Activated T-helper 2 cell treated with anti-CD3 and anti-CD28 coated beads, Interferon-gamma antibody, Interleukin-2, Interleukin-4, amounts not matched to agents 10 μg/mL and 5 μg/mL and 100 μg/mL, durations not matched to agents 14 hours and 24 hours and 36 hours (primary cell): ENCODE measurements around the gene RRAS. TPM values are rescaled to one million over a fixed set of nuclear protein-coding genes. Genes with fewer than 3 reads are reported as not detected.

Experiments used
- DNase-seq: peaks from one replicate; pipeline ENCODE4 v3.0.0; 2021; ENCODE audit warnings: low spot score
- H3K27ac Mint-ChIP-seq: one replicate; pipeline ENCODE4 v1.8.0; 2021; ENCODE audit warnings: mixed read lengths
- H3K27me3 Mint-ChIP-seq: one replicate; pipeline ENCODE4 v1.8.0; 2021; ENCODE audit warnings: low read depth, mixed read lengths
- H3K36me3 Mint-ChIP-seq: one replicate; pipeline ENCODE4 v1.8.0; 2021; ENCODE audit warnings: low read depth, mixed read lengths
- H3K4me1 Mint-ChIP-seq: one replicate; pipeline ENCODE4 v1.8.0; 2021; ENCODE audit warnings: low read depth, mixed read lengths
- H3K4me3 Mint-ChIP-seq: one replicate; pipeline ENCODE4 v1.8.0; 2021; ENCODE audit warnings: low read depth, mild to moderate bottlenecking, moderate library complexity, mixed read lengths
- H3K9me3 Mint-ChIP-seq: one replicate; pipeline ENCODE4 v1.8.0; 2021; ENCODE audit warnings: mixed read lengths
- intact Hi-C: fragments of 100-400 bp; cut with micrococcal nuclease; formaldehyde crosslinking; loops from one replicate; pipeline ENCODE4 v1.15.1; 2023
- total RNA-seq: library from RNA; stranded (reverse); gene quantifications from 2 replicates; pipeline ENCODE4 v1.2.3, GENCODE V29; 2022

The RRAS gene
- total RNA-seq, 1 donor from 2014 or later = 6.2 TPM

- Mint-ChIP-seq H3K27ac (no peak overlapping the region), H3K4me3 (no peak overlapping the region), H3K27me3 (no peaks in the 10 kb centered on the region), H3K9me3 (no peaks in the 10 kb centered on the region), H3K4me1 (peaks cover 17% of the 10 kb centered on the region), H3K36me3 (peaks cover 62% of the 10 kb centered on the region)
- intact Hi-C loops = no loop called here
- no peak for DNase-seq
Measured at GRCh38 chr19:49681830-49682229, 41.9 kb upstream of the RRAS start.

GRCh38 chr19:49680421-49681351 lies 40.7 kb upstream of the RRAS start:
- peak overlapping the region; percentile 65 for H3K27ac Mint-ChIP-seq

GRCh38 chr19:49679771-49680413 lies 39.9 kb upstream of the RRAS start:
- Mint-ChIP-seq H3K27ac (peak overlapping the region; percentile 65), H3K4me3 (peak overlapping the region; percentile 47), H3K9me3 (no peaks in the 10 kb centered on the region), H3K27me3 (no peaks in the 10 kb centered on the region), H3K36me3 (peaks cover 47% of the 10 kb centered on the region), H3K4me1 (peaks cover 19% of the 10 kb centered on the region)
- DNase-seq = no peak
- intact Hi-C loops = loop anchor here (5.0 kb wide), 1 partner anchor 187 kb away; the partner anchor contains the start of gene PNKP

More at GRCh38 chr19:49680421-49681351, 40.7 kb upstream of the RRAS start:
- peak overlapping the region; percentile 2 for H3K4me3 Mint-ChIP-seq
- no peaks in the 10 kb centered on the region for H3K9me3 Mint-ChIP-seq
- peaks cover 19% of the 10 kb centered on the region for H3K4me1 Mint-ChIP-seq
- peak; percentile 87 for DNase-seq
- intact Hi-C loops = no loop called here
- H3K27me3 Mint-ChIP-seq = no peaks in the 10 kb centered on the region
- peaks cover 55% of the 10 kb centered on the region for H3K36me3 Mint-ChIP-seq

GRCh38 chr19:49678985-49679770 lies 39.2 kb upstream of the RRAS start:
- no peaks in the 10 kb centered on the region for H3K9me3 Mint-ChIP-seq
- peaks cover 43% of the 10 kb centered on the region for H3K36me3 Mint-ChIP-seq
- H3K4me1 Mint-ChIP-seq = peaks cover 19% of the 10 kb centered on the region
- no peak for DNase-seq
- peak overlapping the region; percentile 93 for H3K4me3 Mint-ChIP-seq
- H3K27me3 Mint-ChIP-seq = no peaks in the 10 kb centered on the region
- intact Hi-C loops = loop anchor here (5.0 kb wide), 1 partner anchor 188 kb away; the partner anchor contains the start of gene PNKP
- H3K27ac Mint-ChIP-seq = peak overlapping the region; percentile 62

GRCh38 chr19:49677901-49678674 lies 38.1 kb upstream of the RRAS start:
- Mint-ChIP-seq H3K4me3 (peak overlapping the region; percentile 93), H3K36me3 (peaks cover 32% of the 10 kb centered on the region), H3K27me3 (no peaks in the 10 kb centered on the region), H3K4me1 (peaks cover 19% of the 10 kb centered on the region), H3K9me3 (no peaks in the 10 kb centered on the region), H3K27ac (peak overlapping the region; percentile 93)
- DNase-seq = peak; percentile 71
- intact Hi-C loops = loop anchor here (2.0 to 5.0 kb wide), 3 partner anchors 89 to 189 kb away; partner anchors contain the start of genes AP2A1, PNKP and RPS11

- H3K36me3 Mint-ChIP-seq = peaks cover 28% of the 10 kb centered on the region
- H3K27ac Mint-ChIP-seq = peak within 1 kb of the TSS; percentile 96
- intact Hi-C loops = loop anchor here (2.0 to 5.0 kb wide), 3 partner anchors 89 to 190 kb away; partner anchors contain the start of genes AP2A1, PNKP and RPS11
- no peaks in the 10 kb centered on the region for H3K9me3 Mint-ChIP-seq
- no peaks in the 10 kb centered on the region for H3K27me3 Mint-ChIP-seq
- peak within 1 kb of the TSS; percentile 98 for H3K4me3 Mint-ChIP-seq
- peak; percentile 53 for DNase-seq
- H3K4me1 Mint-ChIP-seq = peaks cover 18% of the 10 kb centered on the region
Measured at GRCh38 chr19:49677231-49677900, 37.4 kb upstream of the RRAS start, which contains the start of gene PRMT1. PRMT1 (plus strand) TSS chr19:49677271; CDS start chr19:49677281, 10 bp downstream.

GRCh38 chr19:49676784-49677230 lies 36.9 kb upstream of the RRAS start:
- Mint-ChIP-seq H3K4me3 (peak overlapping the region; percentile 98), H3K27ac (peak overlapping the region; percentile 96), H3K27me3 (no peaks in the 10 kb centered on the region), H3K9me3 (no peaks in the 10 kb centered on the region), H3K36me3 (peaks cover 28% of the 10 kb centered on the region), H3K4me1 (peaks cover 22% of the 10 kb centered on the region)
- intact Hi-C loops = loop anchor here (1.0 to 5.0 kb wide), 6 partner anchors 12 to 190 kb away; partner anchors contain the start of genes AP2A1, BCL2L12, IRF3 and PNKP
- DNase-seq = peak; percentile 99

GRCh38 chr19:49676136-49676783 lies 36.3 kb upstream of the RRAS start:
- Mint-ChIP-seq H3K36me3 (peaks cover 28% of the 10 kb centered on the region), H3K4me1 (peaks cover 23% of the 10 kb centered on the region), H3K4me3 (peak overlapping the region; percentile 98), H3K27me3 (no peaks in the 10 kb centered on the region), H3K27ac (peak overlapping the region; percentile 96), H3K9me3 (no peaks in the 10 kb centered on the region)
- intact Hi-C loops = loop anchor here (1.0 to 5.0 kb wide), 6 partner anchors 11 to 191 kb away; partner anchors contain the start of genes AP2A1, BCL2L12, IRF3 and PNKP
- DNase-seq = peak; percentile 37

- DNase-seq = peak; percentile 68
- Mint-ChIP-seq H3K27ac (peak overlapping the region; percentile 29), H3K4me3 (no peak overlapping the region), H3K4me1 (peaks cover 12% of the 10 kb centered on the region), H3K9me3 (no peaks in the 10 kb centered on the region), H3K36me3 (peaks cover 18% of the 10 kb centered on the region), H3K27me3 (no peaks in the 10 kb centered on the region)
- intact Hi-C loops = no loop called here
Measured at GRCh38 chr19:49672131-49672919, 32.4 kb upstream of the RRAS start.

- Mint-ChIP-seq H3K9me3 (no peaks in the 10 kb centered on the region), H3K4me1 (peaks cover 17% of the 10 kb centered on the region), H3K27ac (no peak overlapping the region), H3K36me3 (peaks cover 18% of the 10 kb centered on the region), H3K4me3 (no peak overlapping the region), H3K27me3 (no peaks in the 10 kb centered on the region)
- intact Hi-C loops = loop anchor here (10.0 kb wide), 1 partner anchor 145 kb away; the partner anchor contains the start of genes FUZ and MED25
- no peak for DNase-seq
Measured at GRCh38 chr19:49669516-49669915, 29.6 kb upstream of the RRAS start.
